Brain microvascular endothelial cell (primary cell): ENCODE data around the gene EZR.

Source experiments
- DNase-seq: peaks from one replicate; pipeline ENCODE4 v3.0.0-alpha.2; 2020
- H3K27ac ChIP-seq: fragments of 250-450 bp; sonication (Bioruptor Pico); 2 replicates; pipeline ENCODE4 v1.5.1; 2020; ENCODE audit warnings: mild to moderate bottlenecking, moderate library complexity
- H3K27me3 ChIP-seq: fragments of 250-450 bp; sonication (Bioruptor Pico); replicated peaks from 2 replicates; pipeline ENCODE4 v1.5.1; 2020; ENCODE audit warnings: mild to moderate bottlenecking
- H3K36me3 ChIP-seq: fragments of 250-450 bp; sonication (Bioruptor Pico); replicated peaks from 2 replicates; pipeline ENCODE4 v1.5.1; 2020; ENCODE audit warnings: mild to moderate bottlenecking
- H3K4me3 ChIP-seq: 2 replicates; pipeline ENCODE4 v1.5.1; 2011; ENCODE audit warnings: low read depth, mild to moderate bottlenecking, control low read depth, low read length, moderate library complexity
- CTCF ChIP-seq: IDR thresholded peaks from 2 replicates; pipeline ENCODE4 v1.5.1; 2011; ENCODE audit warnings: low read depth, mild to moderate bottlenecking, moderate library complexity, low read length, control low read depth, inconsistent platforms; ENCODE audit errors: missing control alignments
- in situ Hi-C: cut with HindIII; loops from 2 replicates; pipeline ENCODE4 v1.10.0; 2017; ENCODE audit warnings: low sequenced_read_pairs, low pct_ligation_motif_present

The EZR gene

GRCh38 chr6:158759966-158760617 lies 59.1 kb downstream of the EZR start:
- in situ Hi-C loops = no loop called here
- peaks cover 8% of the 10 kb centered on the region for H3K36me3 ChIP-seq
- no peak overlapping the region for H3K4me3 ChIP-seq
- no peaks in the 10 kb centered on the region for H3K27me3 ChIP-seq
- no peak overlapping the region for H3K27ac ChIP-seq
- no peak for DNase-seq
- no peak for TF ChIP-seq CTCF

GRCh38 chr6:158758941-158759479 lies 60.2 kb downstream of the EZR start:
- no peak for DNase-seq
- no peak overlapping the region for H3K27ac ChIP-seq
- peaks cover 1% of the 10 kb centered on the region for H3K36me3 ChIP-seq
- H3K27me3 ChIP-seq = no peaks in the 10 kb centered on the region
- no peak for TF ChIP-seq CTCF
- no peak overlapping the region for H3K4me3 ChIP-seq
- in situ Hi-C loops = no loop called here

GRCh38 chr6:158758451-158758860 lies 60.7 kb downstream of the EZR start:
- TF ChIP-seq CTCF = no peak
- Histone ChIP-seq H3K27me3 (no peaks in the 10 kb centered on the region), H3K4me3 (no peak overlapping the region), H3K36me3 (no peaks in the 10 kb centered on the region), H3K27ac (no peak overlapping the region)
- DNase-seq = no peak
- in situ Hi-C loops = no loop called here

GRCh38 chr6:158757753-158758090 lies 61.4 kb downstream of the EZR start:
- no peak overlapping the region for H3K27ac ChIP-seq
- H3K27me3 ChIP-seq = no peaks in the 10 kb centered on the region
- H3K4me3 ChIP-seq = no peak overlapping the region
- no peaks in the 10 kb centered on the region for H3K36me3 ChIP-seq
- in situ Hi-C loops = no loop called here
- DNase-seq = no peak
- TF ChIP-seq CTCF = no peak

- Histone ChIP-seq H3K27me3 (no peaks in the 10 kb centered on the region), H3K36me3 (no peaks in the 10 kb centered on the region), H3K27ac (no peak overlapping the region), H3K4me3 (no peak overlapping the region)
- no peak for DNase-seq
- no peak for TF ChIP-seq CTCF
- in situ Hi-C loops = no loop called here
Observed at GRCh38 chr6:158756977-158757752, 62.0 kb downstream of the EZR start.

GRCh38 chr6:158756126-158756525 lies 63.0 kb downstream of the EZR start:
- no peak for DNase-seq
- Histone ChIP-seq H3K27ac (no peak overlapping the region), H3K4me3 (no peak overlapping the region), H3K36me3 (no peaks in the 10 kb centered on the region), H3K27me3 (no peaks in the 10 kb centered on the region)
- TF ChIP-seq CTCF = no peak
- in situ Hi-C loops = no loop called here
